Stimulated activated CD8-positive, alpha-beta memory T cell treated with anti-CD3 and anti-CD28 coated beads, Interleukin-15, amount 100 ng/mL, for 48 hours (primary cell): ENCODE data around the gene APBB2.
"Not testable (repeated sequence)": the region's sequence is repeated elsewhere in the genome, so short reads cannot be mapped to it uniquely, and the experiment has no call there.

Experiments used
- DNase-seq, 2 donors: peaks; one replicate each; pipeline ENCODE4 v3.0.0-alpha.2; 2020; ENCODE audit warnings: low read depth in 2 of 2

Gene APBB2

DNA sequence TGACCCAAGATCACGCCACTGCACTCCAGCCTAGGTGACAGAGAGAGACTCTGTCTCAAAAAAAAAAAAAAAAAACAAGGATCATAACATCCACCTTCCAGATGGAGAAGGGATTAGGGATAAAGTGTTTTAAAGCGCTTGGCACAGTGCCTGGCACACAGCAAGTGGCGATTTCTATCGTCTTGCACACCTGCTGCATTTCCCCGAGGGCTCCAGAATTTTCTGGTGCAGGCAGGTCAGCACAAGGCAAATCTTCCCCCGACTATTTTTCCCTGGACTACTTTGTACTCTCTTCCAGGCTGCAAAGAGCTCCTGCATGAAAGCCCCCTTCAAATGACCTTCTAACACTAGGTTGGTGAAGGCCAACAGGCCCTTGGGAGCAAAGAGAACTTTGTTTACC is 57.3 kb downstream of the APBB2 start:
- DNase-seq, result no peak

DNA sequence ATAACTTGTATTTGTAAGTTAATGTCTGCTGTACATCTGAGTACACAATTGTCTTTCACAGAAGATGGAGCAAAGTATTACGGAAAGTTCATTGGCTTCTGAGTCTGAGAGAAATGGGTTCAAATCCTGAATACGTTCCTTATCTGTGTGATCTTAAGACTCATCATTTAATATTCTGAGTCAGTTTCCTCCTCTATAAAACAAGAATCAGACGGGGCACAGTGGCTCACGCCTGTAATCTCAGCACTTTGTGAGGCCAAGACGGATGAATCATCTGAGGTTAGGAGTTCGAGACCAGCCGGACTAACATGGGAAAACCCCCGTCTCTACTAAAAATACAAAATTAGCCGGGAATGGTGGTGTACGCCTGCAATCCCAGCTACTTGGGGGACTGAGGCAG is 57.8 kb downstream of the APBB2 start:
- no peak for DNase-seq

DNA sequence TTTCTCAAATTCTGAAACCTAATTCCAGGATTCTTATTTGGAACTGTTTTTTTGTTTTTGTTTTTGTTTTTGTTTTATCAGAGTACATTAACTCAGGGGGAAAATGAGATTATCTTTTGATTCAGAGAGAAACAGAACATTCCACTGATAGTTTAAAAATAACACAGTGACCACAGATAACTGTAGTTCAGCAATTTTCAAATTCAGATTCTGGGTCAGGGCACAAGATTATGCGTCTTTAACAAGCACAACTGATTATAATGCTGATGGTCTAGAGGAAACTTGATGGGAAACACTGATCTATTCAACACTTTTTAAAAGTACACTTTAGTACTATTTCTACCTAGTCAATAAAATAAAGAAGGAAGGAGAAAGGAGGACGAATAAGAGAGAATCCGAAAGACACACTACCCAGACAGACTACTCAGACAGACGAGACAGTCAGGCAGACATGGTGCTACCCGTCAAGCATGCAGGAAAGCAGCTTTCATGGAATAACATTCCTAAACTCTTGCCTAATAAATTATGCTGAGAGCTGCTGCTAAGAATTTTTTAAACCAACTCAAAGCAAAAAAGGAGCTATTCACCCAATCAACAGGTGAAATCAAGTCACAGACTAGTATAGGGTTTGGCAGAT is 59.0 kb downstream of the APBB2 start:
- no peak for DNase-seq

DNA sequence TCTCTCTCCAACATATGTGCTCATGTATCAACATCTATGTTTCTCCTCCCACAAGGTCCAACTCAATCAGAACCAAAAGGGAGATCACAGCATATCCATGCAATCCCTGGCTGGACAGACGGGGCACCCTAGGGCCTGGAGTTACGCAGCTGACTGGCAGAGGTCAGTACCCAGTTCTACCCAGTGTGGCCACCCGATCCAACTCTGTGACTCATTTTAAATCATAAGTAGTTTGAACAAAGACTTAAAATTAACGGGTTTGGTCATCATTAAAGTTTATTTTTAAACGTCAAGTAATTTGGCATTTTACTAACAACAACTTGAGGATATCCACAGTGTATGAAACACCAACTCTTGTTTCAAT is 59.5 kb downstream of the APBB2 start:
- no peak for DNase-seq

DNA sequence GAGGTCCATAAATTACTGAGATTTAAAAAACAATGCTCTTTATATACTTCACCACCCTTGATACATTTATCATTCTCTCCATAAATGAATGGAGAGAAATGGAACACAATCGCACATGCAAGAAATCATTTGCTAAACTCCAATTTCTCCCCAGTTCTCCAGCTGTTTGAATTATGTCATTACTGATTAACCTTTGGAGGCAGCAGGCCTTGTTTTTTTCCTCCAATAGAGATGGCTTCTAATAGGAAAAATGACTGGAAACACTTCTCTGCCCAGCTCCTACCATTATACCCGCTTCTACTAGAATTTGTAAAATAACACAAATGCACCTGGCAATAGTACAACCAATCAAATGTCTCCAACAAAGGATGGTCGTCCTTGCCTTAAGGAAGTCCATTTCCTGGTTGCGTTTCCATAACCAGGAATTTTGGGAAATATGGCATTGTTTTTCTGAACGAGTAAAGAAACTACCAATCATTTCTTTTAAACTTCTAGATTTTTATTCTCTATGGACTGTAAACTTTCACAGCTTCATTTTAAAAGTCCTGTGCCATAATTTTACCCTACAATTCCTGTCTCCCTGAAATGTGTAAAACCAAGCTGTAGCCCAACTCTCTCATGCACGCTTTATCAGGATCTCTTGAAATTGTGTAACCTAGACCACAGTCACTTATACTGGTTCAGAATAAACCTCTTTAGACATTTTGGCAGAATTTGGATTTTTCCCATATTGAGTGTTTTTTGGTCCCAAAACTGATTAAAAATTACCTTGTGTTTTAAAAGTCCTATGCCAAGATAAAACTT is 60.1 kb downstream of the APBB2 start:
- no peak for DNase-seq

DNA sequence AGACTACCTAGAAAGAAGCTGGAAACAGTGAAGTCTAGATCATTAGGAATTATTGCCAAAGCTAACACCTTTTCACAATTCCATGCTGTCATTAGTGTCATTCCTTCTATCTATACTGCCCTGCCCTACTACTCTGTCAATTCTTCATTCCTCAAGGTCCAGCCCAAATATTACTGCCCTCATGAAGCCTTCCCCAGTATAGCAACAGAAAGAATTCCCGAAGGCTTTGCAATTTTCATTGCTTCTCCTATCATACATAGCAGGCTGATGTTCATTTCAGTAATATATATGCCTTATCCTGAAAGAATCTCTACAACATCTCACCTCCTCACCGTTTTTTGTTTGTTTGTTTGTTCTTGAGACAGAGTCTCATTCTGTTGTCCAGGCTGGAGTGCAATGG is 63.9 kb downstream of the APBB2 start:
- no peak for DNase-seq

DNA sequence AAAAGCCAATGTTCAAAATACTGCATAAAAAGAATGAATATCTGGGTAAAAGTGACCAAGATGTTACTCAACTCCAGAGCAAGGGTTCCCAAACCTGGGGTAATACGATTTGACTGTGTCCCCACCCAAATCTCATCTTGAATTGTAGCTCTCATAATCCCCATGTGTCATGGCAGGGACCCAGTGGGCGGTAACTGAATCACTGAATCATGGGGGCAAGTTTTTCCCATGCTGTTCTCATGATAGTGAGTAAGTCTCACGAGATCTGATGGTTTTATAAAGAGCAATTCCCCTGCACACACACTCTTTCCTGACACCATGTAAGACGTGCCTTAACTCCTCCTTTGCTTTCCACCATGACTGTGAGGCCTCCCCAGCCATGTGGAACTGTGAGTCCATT is 64.8 kb downstream of the APBB2 start:
- not testable (repeated sequence) for DNase-seq

DNA sequence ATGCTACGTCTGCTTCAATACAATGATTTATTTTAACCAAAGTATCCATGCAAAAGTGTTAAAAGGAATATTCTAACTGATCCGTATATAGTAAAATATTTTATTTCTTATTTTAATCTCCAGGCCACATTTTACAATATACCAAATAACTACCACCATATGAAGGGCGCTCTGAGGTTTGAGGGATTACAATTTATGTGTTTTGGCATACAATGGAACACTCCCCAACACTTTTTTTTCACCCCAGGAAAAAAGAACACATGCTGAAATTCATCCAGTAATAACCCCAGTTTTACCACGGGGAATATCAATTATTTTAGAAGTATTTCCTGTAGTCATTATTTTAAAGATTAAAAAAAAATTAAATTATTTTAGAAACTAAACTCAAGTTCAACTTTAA is 65.4 kb downstream of the APBB2 start:
- no peak for DNase-seq

DNA sequence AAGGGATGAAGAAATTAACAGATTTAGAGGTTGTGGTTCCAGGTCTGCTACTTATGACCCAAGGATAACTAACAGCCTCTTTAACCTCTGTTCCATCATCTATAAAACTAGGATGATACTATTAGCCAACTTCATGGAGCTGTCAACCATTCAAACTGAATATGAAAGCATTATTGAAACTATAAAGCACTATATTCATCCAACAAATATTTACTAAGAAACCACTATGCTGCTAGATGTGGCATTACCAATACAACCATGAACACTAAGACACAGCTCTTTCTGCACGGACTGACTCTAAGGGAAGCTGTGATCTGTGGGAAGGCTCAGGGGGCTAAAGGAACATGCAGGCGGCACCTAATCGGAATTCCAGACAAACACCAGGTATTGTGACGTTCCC is 66.0 kb downstream of the APBB2 start:
- no peak for DNase-seq

DNA sequence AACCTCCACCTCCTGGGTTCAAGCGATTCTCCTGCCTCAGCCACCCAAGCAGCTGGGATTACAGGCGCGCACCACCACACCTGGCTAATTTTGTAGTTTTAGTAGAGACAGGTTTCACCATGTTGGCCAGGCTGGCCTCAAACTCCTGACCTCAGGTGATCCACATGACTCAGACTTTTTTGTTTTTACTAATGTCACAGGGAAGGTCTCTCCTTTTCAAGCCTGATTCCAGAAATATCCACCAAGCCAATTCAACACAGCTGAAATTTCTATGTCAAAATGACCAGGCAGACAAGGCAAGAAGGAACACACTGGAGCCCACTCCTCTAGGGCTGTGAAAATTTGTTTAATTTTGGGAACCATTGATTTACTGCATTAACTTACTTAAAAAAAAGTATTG is 66.8 kb downstream of the APBB2 start:
- DNase-seq, result not testable (repeated sequence)

DNA sequence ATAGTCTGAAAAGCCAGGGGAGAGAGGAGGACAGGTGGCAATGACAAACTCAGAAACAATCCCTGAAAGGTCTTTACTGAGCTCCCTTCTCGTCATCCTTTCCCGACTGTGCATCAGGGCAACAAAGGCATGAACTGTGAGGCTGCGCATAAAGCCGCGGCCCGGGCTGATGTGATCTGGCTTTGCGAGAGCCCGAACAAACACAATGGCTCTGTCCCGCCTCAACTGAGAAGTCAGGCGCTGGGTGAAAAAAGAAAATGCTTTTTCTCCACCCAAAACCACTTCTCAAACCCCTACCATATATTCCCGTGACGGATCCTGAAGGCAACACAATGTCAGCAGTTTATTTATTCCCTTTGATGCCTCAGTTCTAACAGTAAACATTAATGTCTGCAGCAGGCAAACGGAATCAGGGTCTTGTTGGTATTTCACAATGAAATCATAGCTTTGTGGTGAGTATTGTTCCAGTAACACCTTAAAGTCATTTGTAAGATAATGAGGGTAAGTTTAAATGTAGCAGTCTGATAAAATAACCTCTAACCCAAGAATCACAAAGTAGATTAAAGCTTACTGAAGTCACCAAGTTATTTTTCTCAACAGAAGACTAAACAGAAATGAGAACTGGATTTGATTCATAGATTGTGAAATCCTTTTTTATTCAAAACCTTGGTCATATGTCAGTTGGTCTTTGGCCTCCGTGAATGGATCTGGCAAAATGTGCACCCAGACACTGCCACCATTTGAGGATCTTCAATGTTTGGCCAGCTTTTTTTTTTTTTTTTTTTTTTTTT is 67.4 kb downstream of the APBB2 start:
- DNase-seq, result no peak

DNA sequence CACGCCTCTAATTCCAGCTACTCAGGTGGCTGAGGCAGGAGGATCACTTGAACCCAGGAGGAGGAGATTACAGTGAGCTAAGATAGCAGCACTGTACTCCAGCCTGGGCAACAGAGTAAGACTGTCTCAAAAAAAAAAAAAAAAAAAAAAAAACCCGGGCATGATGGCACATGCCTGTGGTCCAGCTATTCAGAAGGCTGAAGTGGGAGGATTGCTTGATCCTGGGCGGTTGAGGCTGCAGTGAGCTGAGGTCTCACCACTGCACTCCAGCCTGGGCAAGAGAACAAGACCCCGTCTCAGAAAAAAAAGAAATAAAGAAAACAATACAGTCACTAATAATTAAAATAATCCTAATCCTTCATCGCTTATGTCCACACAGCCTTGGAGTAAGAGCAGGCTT is 68.1 kb downstream of the APBB2 start:
- DNase-seq, result no peak

DNA sequence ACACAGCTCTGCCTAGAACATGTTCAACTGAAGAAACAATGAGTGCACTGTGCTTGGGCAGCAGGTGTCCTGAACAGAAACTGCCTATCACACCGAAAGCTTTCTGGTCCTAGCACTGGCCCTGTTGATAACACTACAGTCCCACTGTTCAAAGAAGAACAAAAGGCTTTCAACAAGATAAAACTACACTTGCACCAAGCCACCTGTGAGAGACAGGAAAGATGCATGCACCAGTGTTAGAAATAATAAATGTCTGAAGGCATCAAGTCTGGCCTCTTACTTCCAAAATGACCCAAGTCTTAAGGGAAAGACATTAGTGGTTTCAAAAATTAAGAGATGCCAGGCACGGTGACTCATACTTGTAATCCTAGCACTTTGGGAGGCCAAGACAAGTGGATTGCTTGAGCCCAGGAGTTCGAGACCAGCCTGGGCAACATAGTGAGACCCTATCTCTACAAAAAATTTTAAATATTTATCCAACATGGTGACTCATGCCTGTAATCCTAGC is 68.7 kb downstream of the APBB2 start:
- no peak for DNase-seq

DNA sequence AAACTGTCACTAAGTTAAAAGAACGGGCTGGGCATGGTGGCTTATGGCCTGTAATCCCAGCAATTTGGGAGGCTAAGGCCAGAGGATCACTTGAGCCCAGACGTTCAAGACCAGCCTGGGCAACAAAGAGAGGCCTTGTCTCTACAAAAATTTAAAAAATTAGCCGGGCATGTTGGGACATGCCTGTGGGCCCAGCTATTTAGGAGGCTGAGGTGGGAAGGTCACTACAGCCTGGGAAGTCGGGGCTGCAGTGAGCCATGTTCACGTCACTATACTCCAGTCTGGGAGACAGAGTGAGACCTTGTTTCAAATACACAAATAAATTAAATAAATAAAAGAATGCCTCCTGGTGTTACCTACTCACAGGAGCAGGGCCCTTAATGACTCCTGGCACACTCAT is 69.5 kb downstream of the APBB2 start:
- no peak for DNase-seq

DNA sequence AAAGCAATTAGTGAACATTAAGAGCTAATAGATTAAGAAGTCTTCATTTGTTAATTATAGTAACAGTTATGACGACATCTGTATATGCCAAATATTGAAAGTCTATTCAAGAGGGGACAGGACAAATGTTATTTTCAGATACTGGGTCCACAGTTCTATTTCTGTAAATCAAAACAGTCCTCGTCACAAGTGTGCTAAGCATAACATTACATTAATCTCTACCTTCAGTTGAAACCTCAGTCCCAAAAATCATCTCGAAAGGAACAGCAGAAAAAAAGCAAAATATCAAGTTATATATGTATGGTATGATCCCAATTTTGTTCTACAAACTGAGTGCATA is 70.3 kb downstream of the APBB2 start:
- no peak for DNase-seq

DNA sequence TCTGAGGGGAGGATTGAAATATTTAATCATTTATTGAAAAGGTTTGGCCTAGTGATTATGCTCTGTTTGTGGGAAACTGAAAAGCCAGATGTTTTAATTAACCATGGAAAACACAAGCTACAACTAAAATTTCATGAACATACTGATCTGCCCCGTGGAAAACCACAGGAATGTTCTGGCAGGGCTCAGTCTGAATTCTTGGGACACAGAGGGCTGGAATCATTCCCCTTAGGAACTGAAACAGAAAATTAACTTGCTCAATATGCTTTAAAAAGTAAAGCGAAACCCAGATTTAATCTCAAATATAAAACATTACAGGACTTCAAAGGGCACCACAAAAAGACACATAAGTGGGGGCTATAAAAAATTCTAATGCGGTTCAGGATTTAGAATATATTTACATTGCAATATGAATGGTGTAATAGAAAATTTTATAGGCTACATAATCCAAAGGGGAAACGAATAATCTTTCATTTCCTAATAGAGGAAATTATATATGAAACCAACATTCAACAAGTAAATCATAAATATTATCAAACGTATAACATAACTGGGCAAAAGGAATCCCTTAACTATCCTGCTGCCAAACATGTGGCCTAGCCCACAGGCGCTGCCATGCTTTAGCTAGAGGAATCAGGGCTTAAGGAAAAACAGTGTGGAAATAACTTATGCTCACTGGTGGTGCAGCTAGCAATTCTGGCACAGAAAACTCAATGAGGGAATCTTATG is 70.9 kb downstream of the APBB2 start:
- DNase-seq, result no peak

DNA sequence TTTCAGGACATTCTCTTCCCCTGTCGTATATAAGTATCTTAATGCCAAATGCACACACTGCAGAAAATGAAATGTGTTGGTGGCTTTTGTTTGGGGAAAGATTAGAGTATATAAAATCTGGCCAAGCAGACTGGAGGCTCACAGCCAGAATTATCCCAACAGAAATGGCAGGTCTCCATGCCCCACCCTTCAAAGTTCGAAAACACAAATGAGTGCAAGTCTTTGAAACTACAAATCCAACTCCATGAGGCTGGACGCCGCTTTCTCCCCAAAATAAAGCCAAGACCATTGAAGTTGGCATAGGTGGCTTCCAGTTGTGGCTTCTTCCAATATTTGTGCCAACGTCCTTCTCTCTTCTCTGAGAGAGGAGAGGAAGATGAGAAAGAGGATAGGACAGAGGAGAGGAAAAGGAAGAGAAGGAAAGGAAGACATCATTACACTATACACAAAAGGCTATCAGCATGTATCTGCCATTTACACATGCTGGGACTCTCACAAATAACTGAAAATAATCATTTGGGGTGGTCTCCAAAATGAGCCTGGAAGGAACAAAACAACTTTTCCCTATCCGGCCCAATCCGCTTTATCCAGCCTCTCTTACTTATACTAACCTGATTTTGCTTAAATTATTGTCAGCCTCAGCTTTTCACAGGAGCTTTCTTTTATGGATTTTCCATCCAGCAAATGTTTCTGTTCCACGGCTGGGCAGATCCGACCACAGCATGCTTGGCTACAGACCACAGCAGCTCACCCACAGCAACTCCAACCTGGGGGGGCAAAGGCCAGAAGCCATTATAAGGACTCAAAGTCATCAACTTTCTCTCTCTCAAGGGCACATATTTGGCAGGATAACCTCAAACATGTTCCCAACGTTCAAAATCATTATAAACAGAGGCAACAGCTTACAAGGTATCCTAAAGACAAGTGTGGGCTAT is 71.7 kb downstream of the APBB2 start:
- DNase-seq, result no peak

DNA sequence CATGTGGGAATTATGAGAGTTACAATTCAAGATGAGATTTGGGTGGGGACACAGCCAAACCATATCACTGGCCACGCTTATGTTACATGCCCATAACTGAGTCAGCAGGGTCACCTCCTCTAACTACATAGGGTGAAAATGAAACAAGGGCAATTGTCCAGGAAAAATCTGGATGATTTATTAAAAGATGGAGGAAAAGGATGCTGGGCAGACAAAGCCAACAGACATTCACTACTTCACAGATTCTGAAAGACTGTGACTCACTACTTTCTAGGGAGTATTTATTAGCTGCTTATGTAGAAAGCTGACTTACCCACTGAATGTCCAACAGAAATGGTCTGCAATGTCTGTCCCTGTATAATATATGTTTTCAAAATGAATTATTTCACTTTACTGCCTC is 72.4 kb downstream of the APBB2 start:
- no peak for DNase-seq

DNA sequence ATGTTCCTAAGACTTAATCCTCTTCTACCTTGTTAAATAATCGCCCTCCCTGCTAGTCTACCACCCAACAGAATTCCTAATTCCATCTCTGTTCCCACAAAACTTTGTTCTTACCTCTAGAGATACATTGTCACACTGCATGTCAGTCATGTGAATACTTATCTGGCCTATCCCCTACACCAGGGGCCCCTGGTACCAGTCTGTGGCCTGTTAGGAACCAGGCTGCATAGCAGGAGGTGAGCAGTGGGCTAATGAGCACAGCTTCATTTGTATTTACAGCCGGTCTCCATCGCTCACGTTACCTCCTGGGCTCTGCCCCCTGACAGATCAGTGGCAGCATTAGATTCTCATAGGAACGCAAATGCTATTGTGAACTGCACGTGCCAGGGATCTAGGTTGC is 73.9 kb downstream of the APBB2 start:
- DNase-seq, result no peak

DNA sequence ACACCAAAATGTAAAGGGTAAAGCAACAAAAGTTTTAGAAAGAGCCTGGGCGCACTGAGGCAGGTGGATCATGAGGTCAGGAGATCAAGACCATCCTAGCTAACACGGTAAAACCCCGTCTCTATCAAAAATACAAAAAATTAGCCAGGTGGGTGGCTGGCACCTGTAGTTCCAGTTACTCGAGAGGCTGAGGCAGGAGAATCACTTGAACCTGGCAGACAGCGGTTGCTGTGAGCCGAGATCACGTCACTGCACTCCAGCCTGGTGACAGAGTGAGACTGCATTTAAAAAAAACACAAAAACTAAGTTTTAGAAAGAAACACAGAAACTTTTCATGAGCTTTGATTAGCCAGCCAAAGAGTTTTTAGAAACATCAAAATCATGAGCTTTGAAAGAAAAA is 76.5 kb downstream of the APBB2 start:
- DNase-seq, result no peak

DNA sequence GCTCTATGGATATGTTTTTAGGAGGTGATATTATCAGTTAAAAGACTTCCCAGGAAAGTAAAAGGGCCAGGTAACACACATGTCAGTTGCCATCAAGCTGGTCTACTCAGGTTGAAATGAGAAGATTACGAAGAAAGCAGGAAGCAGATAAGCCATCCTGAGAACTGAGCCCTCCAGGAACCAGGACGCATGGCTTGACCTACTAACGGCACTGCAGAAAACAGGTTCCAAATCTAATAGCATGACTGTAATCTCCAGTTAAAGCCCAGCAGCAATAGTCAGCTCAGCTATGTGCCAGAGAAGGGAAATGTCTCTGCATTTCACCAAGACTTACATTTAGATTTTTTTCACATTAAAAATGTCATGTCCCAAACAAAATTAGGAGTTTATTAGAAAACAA is 77.9 kb downstream of the APBB2 start:
- DNase-seq, result no peak
